Cardiac muscle cell (in vitro differentiated cells and primary cell): Measurements from ENCODE around the gene BRF1. TPM values are rescaled to one million over a fixed set of nuclear protein-coding genes. Genes with fewer than 3 reads are reported as not detected.

Experiments used
- DNase-seq, 2 donors: peaks; one replicate each; pipeline versions ENCODE4 v3.0.0 to v3.0.0-alpha.2; 2010 to 2017; ENCODE audit warnings: low read depth in 1 of 2, low spot score in 1 of 2
- H3K27ac ChIP-seq: fragments of 200-600 bp; sonication (generic); 2 replicates; pipeline ENCODE4 v1.5.1; 2016
- H3K27me3 ChIP-seq: fragments of 200-600 bp; sonication (generic); 2 replicates; pipeline ENCODE4 v1.6.0; 2016; ENCODE audit warnings: control low read depth
- H3K36me3 ChIP-seq: fragments of 200-600 bp; sonication (generic); 2 replicates; pipeline ENCODE4 v1.5.1; 2016; ENCODE audit warnings: control low read depth
- H3K4me1 ChIP-seq: fragments of 200-600 bp; sonication (generic); 2 replicates; pipeline ENCODE4 v1.8.1; 2017; ENCODE audit warnings: low read depth, mild to moderate bottlenecking, mixed run types
- H3K4me3 ChIP-seq: fragments of 200-600 bp; sonication (generic); 2 replicates; pipeline ENCODE4 v1.5.1; 2016; ENCODE audit warnings: mild to moderate bottlenecking
- H3K9me3 ChIP-seq: fragments of 200-600 bp; sonication (generic); 2 replicates; pipeline ENCODE4 v1.5.1; 2017; ENCODE audit warnings: low read depth, mild to moderate bottlenecking, control low read depth
- polyA plus RNA-seq: library from polyadenylated mRNA; unstranded; fragments of >200 nt; fragmentation: Nextera tagmentation; extraction: Ambion mirVana; gene quantifications from 2 replicates; pipeline ENCODE4 v1.2.1, GENCODE V29; 2016
- total RNA-seq: library from RNA; depleted of rRNA; stranded (reverse); fragments of >200 nt; gene quantifications from 2 replicates; pipeline ENCODE4 v1.2.3, GENCODE V29; 2016
- TF ChIP-seq, protein P1 (sequence below): IDR thresholded peaks from 2 replicates; pipeline ENCODE4 v1.5.1; 2012; ENCODE audit warnings: low read depth, mild to moderate bottlenecking, low read length

The BRF1 gene
- total and polyA plus RNA-seq, 2 experiments from 2014 or later: 26.6 to 82.2 TPM

GRCh38 chr14:105223260-105223659 lies 77.5 kb downstream of the BRF1 start:
- no peaks in the 10 kb centered on the region for H3K27me3 ChIP-seq
- H3K27ac ChIP-seq: no peak overlapping the region
- no peak for DNase-seq
- no peaks in the 10 kb centered on the region for H3K9me3 ChIP-seq
- no peak overlapping the region for H3K4me3 ChIP-seq
- H3K36me3 ChIP-seq: peaks cover 21% of the 10 kb centered on the region
- TF ChIP-seq, protein P1, sequence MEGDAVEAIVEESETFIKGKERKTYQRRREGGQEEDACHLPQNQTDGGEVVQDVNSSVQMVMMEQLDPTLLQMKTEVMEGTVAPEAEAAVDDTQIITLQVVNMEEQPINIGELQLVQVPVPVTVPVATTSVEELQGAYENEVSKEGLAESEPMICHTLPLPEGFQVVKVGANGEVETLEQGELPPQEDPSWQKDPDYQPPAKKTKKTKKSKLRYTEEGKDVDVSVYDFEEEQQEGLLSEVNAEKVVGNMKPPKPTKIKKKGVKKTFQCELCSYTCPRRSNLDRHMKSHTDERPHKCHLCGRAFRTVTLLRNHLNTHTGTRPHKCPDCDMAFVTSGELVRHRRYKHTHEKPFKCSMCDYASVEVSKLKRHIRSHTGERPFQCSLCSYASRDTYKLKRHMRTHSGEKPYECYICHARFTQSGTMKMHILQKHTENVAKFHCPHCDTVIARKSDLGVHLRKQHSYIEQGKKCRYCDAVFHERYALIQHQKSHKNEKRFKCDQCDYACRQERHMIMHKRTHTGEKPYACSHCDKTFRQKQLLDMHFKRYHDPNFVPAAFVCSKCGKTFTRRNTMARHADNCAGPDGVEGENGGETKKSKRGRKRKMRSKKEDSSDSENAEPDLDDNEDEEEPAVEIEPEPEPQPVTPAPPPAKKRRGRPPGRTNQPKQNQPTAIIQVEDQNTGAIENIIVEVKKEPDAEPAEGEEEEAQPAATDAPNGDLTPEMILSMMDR: no peak
- no peaks in the 10 kb centered on the region for H3K4me1 ChIP-seq

GRCh38 chr14:105221598-105222178 lies 79.1 kb downstream of the BRF1 start:
- peaks cover 28% of the 10 kb centered on the region for H3K36me3 ChIP-seq
- TF ChIP-seq, protein P1: no peak

GRCh38 chr14:105220699-105221597 lies 79.9 kb downstream of the BRF1 start:
- Histone ChIP-seq H3K9me3 (no peaks in the 10 kb centered on the region), H3K27me3 (no peaks in the 10 kb centered on the region), H3K4me1 (no peaks in the 10 kb centered on the region), H3K36me3 (peaks cover 25% of the 10 kb centered on the region), H3K4me3 (no peak overlapping the region), H3K27ac (no peak overlapping the region)
- no peak for DNase-seq
- TF ChIP-seq, protein P1: no peak

More at GRCh38 chr14:105221598-105222178, 79.1 kb downstream of the BRF1 start:
- Histone ChIP-seq H3K27ac (no peak overlapping the region), H3K9me3 (no peaks in the 10 kb centered on the region), H3K27me3 (no peaks in the 10 kb centered on the region), H3K4me1 (no peaks in the 10 kb centered on the region), H3K4me3 (no peak overlapping the region)
- DNase-seq: no peak

DNA sequence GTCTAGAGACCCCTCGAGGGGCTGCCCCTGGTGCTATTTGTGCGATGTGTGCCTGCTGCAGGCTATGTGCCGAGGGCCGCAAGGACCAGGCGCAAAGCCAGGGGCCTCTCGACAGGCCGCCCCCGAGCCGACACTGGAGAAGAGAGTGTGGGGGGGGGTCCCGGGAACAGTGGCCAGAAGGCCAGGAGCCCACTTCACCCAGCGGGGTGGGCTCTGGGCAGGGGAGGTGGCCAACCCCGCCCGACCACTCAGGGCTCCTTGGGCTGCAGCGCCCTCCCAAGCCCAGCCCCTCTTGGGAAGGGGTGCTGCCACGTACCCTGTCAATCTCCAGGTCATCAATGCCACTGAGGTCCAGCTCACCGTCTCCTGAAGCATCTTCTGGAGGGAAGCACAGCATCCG lies 81.0 kb downstream of the BRF1 start:
- no peaks in the 10 kb centered on the region for H3K4me1 ChIP-seq
- TF ChIP-seq, protein P1: no peak
- peaks cover 23% of the 10 kb centered on the region for H3K36me3 ChIP-seq
- no peak for DNase-seq
- H3K4me3 ChIP-seq: no peak overlapping the region
- H3K27me3 ChIP-seq: no peaks in the 10 kb centered on the region
- no peak overlapping the region for H3K27ac ChIP-seq
- H3K9me3 ChIP-seq: no peaks in the 10 kb centered on the region

DNA sequence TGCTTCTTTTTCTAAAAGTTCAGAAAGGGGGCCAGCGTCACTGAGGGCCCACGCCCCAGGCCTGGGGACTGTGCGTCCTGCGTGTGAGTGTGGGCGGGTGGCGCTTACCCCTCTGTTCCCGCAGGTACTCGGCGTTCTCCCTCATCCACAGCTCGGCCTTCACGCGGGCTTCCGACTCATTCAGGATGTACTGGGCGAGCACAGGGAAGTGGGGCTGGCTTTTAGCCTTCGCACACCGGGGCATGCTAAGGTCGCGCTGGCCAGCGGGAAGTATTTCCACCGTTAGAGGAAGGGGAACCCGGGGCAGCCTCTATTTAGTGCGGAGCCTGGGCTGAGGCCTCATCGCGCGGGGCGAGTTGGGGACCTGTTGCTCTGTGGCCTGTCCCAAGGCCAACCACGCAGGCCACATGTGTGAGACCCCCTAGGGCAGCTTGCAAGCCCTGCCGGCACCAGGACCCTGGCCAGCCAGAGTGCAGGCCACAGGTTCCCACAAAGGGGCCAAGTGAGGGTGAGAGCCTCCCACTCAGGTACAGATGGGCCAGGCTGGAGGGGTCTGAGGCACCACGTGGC lies 81.7 kb downstream of the BRF1 start:
- TF ChIP-seq, protein P1: no peak
- no peak overlapping the region for H3K27ac ChIP-seq
- H3K36me3 ChIP-seq: peaks cover 23% of the 10 kb centered on the region

More for the DNA sequence above, 81.7 kb downstream of the BRF1 start:
- no peak for DNase-seq
- Histone ChIP-seq H3K4me1 (no peaks in the 10 kb centered on the region), H3K4me3 (no peak overlapping the region), H3K27me3 (no peaks in the 10 kb centered on the region), H3K9me3 (no peaks in the 10 kb centered on the region)
